PC-9 (cell line): ENCODE data around the gene OBSCN. TPM values are rescaled to one million over a fixed set of nuclear protein-coding genes. Genes with fewer than 3 reads are reported as not detected.

Experiments used
- BruUV-seq: library from RNA; stranded (reverse); fragments of 400-500 nt; replicated peaks from 2 replicates; lab custom pipeline; 2021; lab: Mats Ljungman, UMichigan
- CTCF ChIA-PET: fragments of 300-600 bp; sonication (Branson Sonifier 250); formaldehyde crosslinking; loops from one replicate; lab custom pipeline; 2022; ENCODE audit warnings: antibody characterized with exemption; lab: Charles Lee
- POLR2A ChIA-PET: fragments of 300-600 bp; sonication (Branson Sonifier 250); formaldehyde crosslinking; loops from one replicate; lab custom pipeline; 2022; ENCODE audit warnings: antibody characterized with exemption; ENCODE audit not compliant: unreplicated experiment; lab: Charles Lee
- DNase-seq, 2 experiments: peaks; one replicate each; pipeline versions ENCODE4 v3.0.0 to v3.0.0-alpha.2; 2015 to 2022; ENCODE audit warnings: mixed read lengths in 1 of 2
- H2AFZ ChIP-seq: fragments of 200-600 bp; sonication (generic); 2 replicates; pipeline ENCODE4 v1.8.1; 2017; ENCODE audit warnings: antibody characterized with exemption
- H3F3A ChIP-seq: fragments of 200-600 bp; sonication (generic); 2 replicates; pipeline ENCODE4 v1.8.1; 2017; ENCODE audit warnings: antibody characterized with exemption, mild to moderate bottlenecking, low read depth; ENCODE audit not compliant: insufficient read depth
- H3K27ac ChIP-seq: fragments of 200-600 bp; sonication (generic); 2 replicates; pipeline ENCODE4 v1.6.1; 2016; ENCODE audit warnings: mixed run types
- H3K27me3 ChIP-seq: fragments of 200-600 bp; sonication (generic); 2 replicates; pipeline ENCODE4 v1.6.1; 2016; ENCODE audit warnings: low read depth, mixed run types; ENCODE audit not compliant: insufficient read depth
- H3K36me3 ChIP-seq: fragments of 200-600 bp; sonication (generic); 2 replicates; pipeline ENCODE4 v1.6.1; 2016; ENCODE audit warnings: low read depth, mixed run types
- H3K4me1 ChIP-seq: fragments of 200-600 bp; sonication (generic); replicated peaks from 2 replicates; pipeline ENCODE4 v1.6.1; 2016; ENCODE audit warnings: mixed run types; ENCODE audit not compliant: insufficient read depth
- H3K4me2 ChIP-seq: fragments of 200-600 bp; sonication (generic); 2 replicates; pipeline ENCODE4 v1.6.1; 2017; ENCODE audit warnings: mixed run types
- H3K4me3 ChIP-seq: fragments of 200-600 bp; sonication (generic); 2 replicates; pipeline ENCODE4 v1.6.1; 2016; ENCODE audit warnings: mixed run types
- H3K79me2 ChIP-seq: fragments of 200-600 bp; sonication (generic); 2 replicates; pipeline ENCODE4 v1.6.1; 2017; ENCODE audit warnings: low read depth, mixed run types
- H3K9me2 ChIP-seq: fragments of 200-600 bp; sonication (generic); 2 replicates; pipeline ENCODE4 v1.8.1; 2017; ENCODE audit warnings: mild to moderate bottlenecking; ENCODE audit not compliant: insufficient read depth
- H3K9me3 ChIP-seq: fragments of 200-600 bp; sonication (generic); 2 replicates; pipeline ENCODE4 v1.8.1; 2016; ENCODE audit warnings: low read depth; ENCODE audit not compliant: insufficient read depth
- H4K20me1 ChIP-seq: fragments of 200-600 bp; sonication (generic); 2 replicates; pipeline ENCODE4 v1.8.1; 2017; ENCODE audit not compliant: insufficient read depth
- CTCF ChIP-seq: fragments of 200-600 bp; sonication (generic); conservative IDR thresholded peaks from 2 replicates; pipeline ENCODE4 v1.6.1; 2017; ENCODE audit warnings: mixed run types, antibody characterized with exemption, mild to moderate bottlenecking, moderate library complexity
- EZH2 ChIP-seq: fragments of 200-600 bp; sonication (generic); IDR thresholded peaks from 2 replicates; pipeline ENCODE4 v1.8.0; 2017; ENCODE audit warnings: antibody characterized with exemption, low read depth
- intact Hi-C: fragments of 100-400 bp; cut with micrococcal nuclease; formaldehyde crosslinking; loops from one replicate; pipeline ENCODE4 v1.10.0; 2022; ENCODE audit not compliant: unreplicated experiment
- total RNA-seq: library from RNA; stranded (reverse); gene quantifications from 2 replicates; pipeline ENCODE4 v1.2.3, GENCODE V29; 2021

Gene OBSCN
- total RNA-seq, 1 experiment from 2014 or later = 62.9 TPM

DNA sequence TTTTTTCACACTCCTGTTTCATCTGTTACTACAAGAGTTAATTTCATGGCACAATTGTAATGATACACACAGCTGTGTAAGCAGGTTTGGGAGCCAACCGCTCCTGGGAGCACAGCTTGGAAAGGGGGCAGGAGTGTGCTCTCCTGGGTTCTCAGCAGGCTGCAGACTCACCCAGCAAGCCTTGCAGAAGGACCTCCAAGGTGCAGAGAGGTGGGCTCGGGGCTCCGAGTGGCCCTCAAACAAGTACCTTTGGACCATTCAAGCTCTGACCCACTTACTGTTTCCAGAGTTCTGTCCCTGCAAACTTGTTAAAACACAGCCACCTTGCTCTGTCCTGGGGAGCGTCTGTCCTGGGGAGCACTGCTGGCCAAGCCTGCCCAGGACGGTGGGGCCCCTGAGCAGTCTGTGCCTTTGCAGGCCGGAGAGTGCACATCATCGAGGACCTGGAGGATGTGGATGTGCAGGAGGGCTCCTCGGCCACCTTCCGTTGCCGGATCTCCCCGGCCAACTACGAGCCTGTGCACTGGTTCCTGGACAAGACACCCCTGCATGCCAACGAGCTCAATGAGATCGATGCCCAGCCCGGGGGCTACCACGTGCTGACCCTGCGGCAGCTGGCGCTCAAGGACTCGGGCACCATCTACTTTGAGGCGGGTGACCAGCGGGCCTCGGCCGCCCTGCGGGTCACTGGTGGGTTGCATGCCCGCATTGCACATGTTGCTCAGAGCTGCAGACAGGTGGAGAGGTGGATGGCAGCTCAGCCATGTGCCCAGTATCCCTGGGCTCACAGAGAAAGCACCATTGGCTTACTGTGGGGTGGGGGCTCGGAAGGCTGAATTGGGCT lies 78.0 kb downstream of the OBSCN start:
- H3K4me1 ChIP-seq = no peaks in the 10 kb centered on the region
- H3K79me2 ChIP-seq = no peaks in the 10 kb centered on the region
- ChIA-PET CTCF (interaction anchor here (0.6 kb wide), 1 partner anchor 212 kb away, joined by 4 read pairs; no protein-coding TSS in a partner anchor), POLR2A (no interaction called here)
- intact Hi-C loops = no loop called here
- H3K27me3 ChIP-seq = no peaks in the 10 kb centered on the region
- no peak overlapping the region for H3K27ac ChIP-seq
- H3K4me3 ChIP-seq = no peak overlapping the region
- H3K36me3 ChIP-seq = no peaks in the 10 kb centered on the region
- no peaks in the 10 kb centered on the region for H3K9me3 ChIP-seq
- no peaks in the 10 kb centered on the region for H3F3A ChIP-seq
- no peaks in the 10 kb centered on the region for H3K9me2 ChIP-seq
- H3K4me2 ChIP-seq = no peak overlapping the region
- no peak for DNase-seq
- no peak overlapping the region for H2AFZ ChIP-seq
- no TSS peak for BruUV-seq
- no peaks in the 10 kb centered on the region for H4K20me1 ChIP-seq
- TF ChIP-seq CTCF (no peak), EZH2 (no peak)

GRCh38 chr1:228286505-228287417 lies 78.9 kb downstream of the OBSCN start:
- Histone ChIP-seq H3K27me3 (no peaks in the 10 kb centered on the region), H3K4me3 (no peak overlapping the region), H3K9me3 (no peaks in the 10 kb centered on the region), H3K4me2 (no peak overlapping the region), H3K79me2 (no peaks in the 10 kb centered on the region), H2AFZ (no peak overlapping the region), H3F3A (no peaks in the 10 kb centered on the region), H3K4me1 (no peaks in the 10 kb centered on the region), H3K27ac (no peak overlapping the region), H3K9me2 (no peaks in the 10 kb centered on the region), H3K36me3 (no peaks in the 10 kb centered on the region), H4K20me1 (no peaks in the 10 kb centered on the region)
- POLR2A ChIA-PET = no interaction called here
- BruUV-seq = no TSS peak
- no peak for DNase-seq
- TF ChIP-seq CTCF (no peak), EZH2 (no peak)
- intact Hi-C loops = no loop called here
- CTCF ChIA-PET = interaction anchor here (0.6 kb wide), 2 partner anchors 26 to 211 kb away, joined by 4 read pairs; no protein-coding TSS in a partner anchor

- H2AFZ ChIP-seq = no peak overlapping the region
- no peaks in the 10 kb centered on the region for H3K4me1 ChIP-seq
- POLR2A ChIA-PET = no interaction called here
- no peaks in the 10 kb centered on the region for H3K9me3 ChIP-seq
- H3K27me3 ChIP-seq = no peaks in the 10 kb centered on the region
- no TSS peak for BruUV-seq
- H3K79me2 ChIP-seq = no peaks in the 10 kb centered on the region
- DNase-seq = no peak
- no peak overlapping the region for H3K4me2 ChIP-seq
- TF ChIP-seq EZH2 (no peak), CTCF (no peak)
- H3F3A ChIP-seq = no peaks in the 10 kb centered on the region
- no peak overlapping the region for H3K4me3 ChIP-seq
- H3K36me3 ChIP-seq = no peaks in the 10 kb centered on the region
- H3K9me2 ChIP-seq = no peaks in the 10 kb centered on the region
- no peaks in the 10 kb centered on the region for H4K20me1 ChIP-seq
- CTCF ChIA-PET = no interaction called here
- H3K27ac ChIP-seq = no peak overlapping the region
- intact Hi-C loops = no loop called here
Observed at GRCh38 chr1:228287541-228288425, 79.9 kb downstream of the OBSCN start.
